Activated effector memory CD4-positive, alpha-beta T cell treated with Interleukin-2 at 50 U/mL for 16 hours (primary cell): Measurements from ENCODE around the gene SFSWAP.
"Not testable (repeated sequence)": the region's sequence is repeated elsewhere in the genome, so short reads cannot be mapped to it uniquely, and the experiment has no call there.

Source experiments
- DNase-seq: peaks from one replicate; pipeline ENCODE4 v3.0.0-alpha.2; 2020

SFSWAP gene

GRCh38 chr12:131737150-131737827 is 26.4 kb downstream of the SFSWAP start:
- no peak for DNase-seq

GRCh38 chr12:131738196-131738595 is 27.3 kb downstream of the SFSWAP start:
- DNase-seq: no peak

- DNase-seq: no peak
Observed at GRCh38 chr12:131740626-131741025, 29.7 kb downstream of the SFSWAP start.

- DNase-seq: not testable (repeated sequence)
Observed at GRCh38 chr12:131742761-131743160, 31.9 kb downstream of the SFSWAP start.

- DNase-seq: not testable (repeated sequence)
Observed at GRCh38 chr12:131743410-131743809, 32.5 kb downstream of the SFSWAP start.

- not testable (repeated sequence) for DNase-seq
Observed at GRCh38 chr12:131743880-131744279, 33.0 kb downstream of the SFSWAP start.

GRCh38 chr12:131744675-131745074 is 33.8 kb downstream of the SFSWAP start:
- DNase-seq: not testable (repeated sequence)

GRCh38 chr12:131745706-131746105 is 34.8 kb downstream of the SFSWAP start:
- no peak for DNase-seq

- no peak for DNase-seq
Observed at GRCh38 chr12:131747276-131748177, 36.6 kb downstream of the SFSWAP start.

- no peak for DNase-seq
Observed at GRCh38 chr12:131749618-131750315, 38.9 kb downstream of the SFSWAP start.

- no peak for DNase-seq
Observed at GRCh38 chr12:131751335-131751734, 40.4 kb downstream of the SFSWAP start.

GRCh38 chr12:131752451-131752850 is 41.6 kb downstream of the SFSWAP start:
- no peak for DNase-seq

GRCh38 chr12:131753005-131753404 is 42.1 kb downstream of the SFSWAP start:
- no peak for DNase-seq

GRCh38 chr12:131753757-131754156 is 42.9 kb downstream of the SFSWAP start:
- DNase-seq: no peak

- DNase-seq: no peak
Observed at GRCh38 chr12:131754184-131754583, 43.3 kb downstream of the SFSWAP start.

- no peak for DNase-seq
Observed at GRCh38 chr12:131755305-131756113, 44.6 kb downstream of the SFSWAP start.

- no peak for DNase-seq
Observed at GRCh38 chr12:131756441-131756840, 45.6 kb downstream of the SFSWAP start.

GRCh38 chr12:131757111-131757510 is 46.2 kb downstream of the SFSWAP start:
- no peak for DNase-seq

GRCh38 chr12:131758016-131758739 is 47.3 kb downstream of the SFSWAP start:
- DNase-seq: no peak

GRCh38 chr12:131759176-131759575 is 48.3 kb downstream of the SFSWAP start:
- no peak for DNase-seq

- no peak for DNase-seq
Observed at GRCh38 chr12:131761638-131762037, 50.7 kb downstream of the SFSWAP start.

- no peak for DNase-seq
Observed at GRCh38 chr12:131764738-131765137, 53.8 kb downstream of the SFSWAP start.
